RWPE2 (cell line): Measurements from ENCODE around the gene ACOX1.
"Not testable (repeated sequence)": the region's sequence is repeated elsewhere in the genome, so short reads cannot be mapped to it uniquely, and the experiment has no call there.

Source experiments
- ATAC-seq: fragments of 200-7000 bp; cut with Tn5 transposase; 3 replicates; pipeline ENCODE4 v1.9.1; 2021; ENCODE audit warnings: low read depth
- DNase-seq: peaks from one replicate; pipeline ENCODE4 v3.0.0-alpha.2; 2020; ENCODE audit warnings: low spot score
- H3K27ac ChIP-seq: fragments of 450-650 bp; 2 replicates; pipeline ENCODE4 v1.5.1; 2017; ENCODE audit warnings: mild to moderate bottlenecking; ENCODE audit not compliant: poor library complexity, severe bottlenecking
- H3K27me3 ChIP-seq: fragments of 250-450 bp; sonication (Bioruptor Pico); 2 replicates; pipeline ENCODE4 v1.5.1; 2021; ENCODE audit warnings: mild to moderate bottlenecking, moderate library complexity; ENCODE audit not compliant: insufficient read depth, poor library complexity, severe bottlenecking
- H3K36me3 ChIP-seq: fragments of 250-450 bp; sonication (Bioruptor Pico); 2 replicates; pipeline ENCODE4 v1.5.1; 2020; ENCODE audit warnings: low read depth, mild to moderate bottlenecking, moderate library complexity
- H3K4me1 ChIP-seq: fragments of 250-450 bp; sonication (Bioruptor Pico); 2 replicates; pipeline ENCODE4 v1.5.1; 2021; ENCODE audit warnings: mild to moderate bottlenecking, moderate library complexity; ENCODE audit not compliant: insufficient read depth, poor library complexity, severe bottlenecking
- H3K4me3 ChIP-seq: fragments of 250-450 bp; sonication (Bioruptor Pico); 2 replicates; pipeline ENCODE4 v1.5.1; 2021; ENCODE audit warnings: mild to moderate bottlenecking, moderate library complexity; ENCODE audit not compliant: severe bottlenecking
- H3K9me3 ChIP-seq: fragments of 250-450 bp; sonication (Bioruptor Pico); 2 replicates; pipeline ENCODE4 v1.5.1; 2021; ENCODE audit warnings: mild to moderate bottlenecking, moderate library complexity; ENCODE audit not compliant: severe bottlenecking
- TF ChIP-seq, protein P1 (sequence below): fragments of 450-650 bp; IDR thresholded peaks from one replicate; pipeline ENCODE4 v1.5.1; 2017; ENCODE audit warnings: mild to moderate bottlenecking, moderate library complexity; ENCODE audit not compliant: poor library complexity, severe bottlenecking

The ACOX1 gene

DNA sequence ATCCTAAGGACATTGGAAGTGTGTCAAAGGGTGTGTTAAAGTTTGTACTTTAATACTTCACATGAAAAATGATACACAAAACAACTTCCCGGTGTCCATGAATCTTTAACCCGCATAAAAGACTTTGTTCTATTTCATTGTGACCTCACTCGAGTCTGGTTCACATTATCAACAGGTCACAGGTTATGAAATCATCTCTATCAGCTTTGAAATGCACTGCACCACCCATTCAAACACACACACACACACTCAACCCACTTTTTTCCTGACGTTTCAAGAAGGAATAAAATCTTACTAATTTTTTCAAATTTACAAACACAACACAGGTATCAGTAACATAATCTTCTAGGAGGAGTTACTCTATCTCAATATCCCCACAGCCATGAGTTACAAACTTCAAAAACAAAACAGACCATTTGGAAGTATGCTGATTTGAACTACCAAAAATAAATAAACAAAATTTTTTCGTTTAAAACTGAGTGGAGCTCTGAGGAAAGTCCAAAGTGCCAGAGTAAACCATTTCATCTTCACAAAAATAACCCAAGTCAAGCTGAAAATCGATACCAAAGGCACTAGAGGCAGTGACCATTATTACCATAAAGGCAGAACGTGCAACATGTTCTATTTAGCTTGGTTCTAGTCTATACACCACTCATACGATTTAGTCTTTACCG is 2.7 kb downstream of the ACOX1 start:
- DNase-seq: no peak
- Histone ChIP-seq H3K9me3 (no peaks in the 10 kb centered on the region), H3K4me3 (no peak overlapping the region), H3K4me1 (peaks cover 8% of the 10 kb centered on the region), H3K27ac (no peak overlapping the region), H3K27me3 (no peaks in the 10 kb centered on the region), H3K36me3 (peaks cover 10% of the 10 kb centered on the region)
- TF ChIP-seq, protein P1, sequence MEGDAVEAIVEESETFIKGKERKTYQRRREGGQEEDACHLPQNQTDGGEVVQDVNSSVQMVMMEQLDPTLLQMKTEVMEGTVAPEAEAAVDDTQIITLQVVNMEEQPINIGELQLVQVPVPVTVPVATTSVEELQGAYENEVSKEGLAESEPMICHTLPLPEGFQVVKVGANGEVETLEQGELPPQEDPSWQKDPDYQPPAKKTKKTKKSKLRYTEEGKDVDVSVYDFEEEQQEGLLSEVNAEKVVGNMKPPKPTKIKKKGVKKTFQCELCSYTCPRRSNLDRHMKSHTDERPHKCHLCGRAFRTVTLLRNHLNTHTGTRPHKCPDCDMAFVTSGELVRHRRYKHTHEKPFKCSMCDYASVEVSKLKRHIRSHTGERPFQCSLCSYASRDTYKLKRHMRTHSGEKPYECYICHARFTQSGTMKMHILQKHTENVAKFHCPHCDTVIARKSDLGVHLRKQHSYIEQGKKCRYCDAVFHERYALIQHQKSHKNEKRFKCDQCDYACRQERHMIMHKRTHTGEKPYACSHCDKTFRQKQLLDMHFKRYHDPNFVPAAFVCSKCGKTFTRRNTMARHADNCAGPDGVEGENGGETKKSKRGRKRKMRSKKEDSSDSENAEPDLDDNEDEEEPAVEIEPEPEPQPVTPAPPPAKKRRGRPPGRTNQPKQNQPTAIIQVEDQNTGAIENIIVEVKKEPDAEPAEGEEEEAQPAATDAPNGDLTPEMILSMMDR: no peak
- ATAC-seq: no peak

DNA sequence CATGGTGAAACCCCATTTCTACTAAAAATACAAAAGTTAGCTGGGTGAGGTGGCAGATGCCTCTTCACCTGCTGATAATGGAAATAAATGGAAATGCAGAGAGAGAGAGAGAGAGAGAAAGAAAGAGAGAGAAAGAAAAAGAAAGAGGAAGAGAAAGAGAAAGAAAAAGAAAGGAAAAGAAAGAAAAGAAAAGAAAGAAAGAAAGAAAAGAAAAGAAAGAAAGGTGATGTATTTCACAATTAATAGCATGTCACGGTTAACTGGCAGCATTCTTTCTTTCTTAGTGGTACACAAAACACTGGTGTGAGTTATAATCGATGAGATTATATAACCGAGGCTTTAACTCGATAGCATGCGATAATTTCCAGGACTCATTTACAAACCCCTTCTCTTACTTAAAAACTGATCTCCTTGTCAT is 3.2 kb downstream of the ACOX1 start:
- no peak for ATAC-seq
- Histone ChIP-seq H3K36me3 (peaks cover 10% of the 10 kb centered on the region), H3K4me3 (no peak overlapping the region), H3K27me3 (no peaks in the 10 kb centered on the region), H3K4me1 (peaks cover 8% of the 10 kb centered on the region), H3K9me3 (no peaks in the 10 kb centered on the region), H3K27ac (no peak overlapping the region)
- DNase-seq: no peak
- TF ChIP-seq, protein P1: no peak

DNA sequence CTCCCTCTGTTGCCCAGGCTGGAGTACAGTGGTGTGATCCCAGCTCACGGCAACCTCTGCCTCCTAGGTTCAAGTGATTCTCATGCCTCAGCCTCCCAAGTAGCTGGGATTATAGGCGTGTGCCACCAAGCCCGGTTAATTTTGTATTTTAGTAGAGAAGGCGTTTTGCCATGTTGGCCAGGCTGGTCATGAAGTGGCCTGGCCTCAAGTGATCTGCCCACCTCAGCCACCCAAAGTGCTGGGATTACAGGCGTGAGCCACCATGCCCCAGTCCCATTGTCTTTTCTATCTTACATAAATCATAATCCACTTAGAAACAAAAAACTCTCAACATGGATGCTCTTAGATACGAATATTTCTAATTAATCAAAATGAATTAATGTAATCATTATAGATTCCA is 3.8 kb downstream of the ACOX1 start:
- not testable (repeated sequence) for H3K4me1 ChIP-seq, H3K27ac ChIP-seq, DNase-seq, H3K9me3 ChIP-seq, H3K4me3 ChIP-seq, ATAC-seq, H3K27me3 ChIP-seq
- H3K36me3 ChIP-seq: peaks cover 15% of the 10 kb centered on the region

DNA sequence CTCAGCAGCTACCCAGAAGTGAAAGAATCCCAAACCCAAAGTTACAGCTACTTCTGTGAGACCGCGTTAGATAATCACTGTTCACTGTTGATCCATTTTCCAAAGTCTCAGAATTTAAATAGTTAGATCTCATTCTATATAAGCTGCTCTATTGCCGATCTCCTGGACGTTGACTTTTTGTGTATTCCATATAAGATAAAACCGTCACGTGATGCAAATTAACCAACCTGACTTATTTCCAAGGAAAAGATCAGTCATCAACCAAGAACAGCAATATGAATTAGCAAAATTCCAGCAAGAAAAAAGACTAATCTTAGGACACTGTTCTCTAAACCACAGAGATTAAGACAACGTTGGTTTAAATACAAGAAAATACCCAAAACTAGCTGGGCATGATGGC is 8.3 kb downstream of the ACOX1 start:
- ATAC-seq (no peak), DNase-seq (no peak)
- Histone ChIP-seq H3K36me3 (peaks cover 19% of the 10 kb centered on the region), H3K27me3 (no peaks in the 10 kb centered on the region), H3K9me3 (no peaks in the 10 kb centered on the region), H3K27ac (no peak overlapping the region), H3K4me1 (no peaks in the 10 kb centered on the region), H3K4me3 (no peak overlapping the region)
- TF ChIP-seq, protein P1: no peak

DNA sequence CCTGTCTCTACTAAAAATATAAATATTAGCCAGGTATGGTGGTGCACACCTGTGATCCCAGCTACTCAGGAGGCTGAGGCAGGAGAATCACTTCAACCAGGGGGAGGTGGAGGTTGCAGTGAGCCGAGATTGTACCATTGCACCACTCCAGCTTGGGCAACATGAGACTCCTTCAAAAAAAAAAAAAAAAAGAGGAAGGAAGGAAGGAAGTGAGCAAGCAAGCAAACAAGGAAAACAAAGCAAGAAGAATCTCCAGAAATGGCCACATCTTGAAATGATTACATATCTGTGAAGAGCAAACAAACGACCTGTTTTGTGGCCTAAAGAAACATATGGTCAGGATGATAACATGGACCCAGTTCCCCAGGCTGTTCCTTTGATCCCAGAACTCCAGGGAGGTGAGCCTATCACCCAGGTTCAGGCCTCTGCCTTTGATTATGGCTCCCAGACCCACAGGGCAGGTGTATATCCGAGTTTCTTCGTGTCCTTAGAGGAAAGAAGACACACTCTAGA is 8.9 kb downstream of the ACOX1 start:
- Histone ChIP-seq H3K4me1 (no peaks in the 10 kb centered on the region), H3K9me3 (no peaks in the 10 kb centered on the region), H3K36me3 (peaks cover 16% of the 10 kb centered on the region), H3K27me3 (no peaks in the 10 kb centered on the region), H3K4me3 (no peak overlapping the region), H3K27ac (no peak overlapping the region)
- TF ChIP-seq, protein P1: no peak
- DNase-seq (no peak), ATAC-seq (no peak)

DNA sequence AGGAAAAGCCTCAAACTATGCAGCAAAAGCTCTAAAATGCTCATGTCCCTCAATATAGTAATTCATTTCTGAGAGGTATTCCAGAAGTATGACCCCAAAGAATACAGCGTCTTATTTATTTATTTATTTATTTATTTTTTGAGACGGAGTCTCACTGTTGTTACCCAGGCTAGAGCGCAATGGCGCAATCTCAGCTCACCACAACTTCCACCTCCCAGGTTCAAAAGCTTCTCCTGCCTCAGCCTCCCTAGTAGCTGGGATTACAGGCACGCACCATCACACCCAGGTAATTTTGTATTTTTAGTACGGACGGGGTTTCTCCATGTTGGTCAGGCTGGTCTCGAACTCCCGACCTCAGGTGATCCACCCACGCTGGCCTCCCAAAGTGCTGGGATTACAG is 9.9 kb downstream of the ACOX1 start:
- not testable (repeated sequence) for H3K27me3 ChIP-seq, ATAC-seq, H3K4me3 ChIP-seq, H3K4me1 ChIP-seq, DNase-seq, H3K9me3 ChIP-seq, H3K27ac ChIP-seq
- H3K36me3 ChIP-seq: peaks cover 16% of the 10 kb centered on the region
